CD4-positive, alpha-beta T cell treated with Interleukin-1 beta for 1 hour (primary cell): Measurements from ENCODE around the gene ZCCHC24.
"Not testable (repeated sequence)": the region's sequence is repeated elsewhere in the genome, so short reads cannot be mapped to it uniquely, and the experiment has no call there.

Experiments used
- DNase-seq, 2 donors: peaks; one replicate each; pipeline ENCODE4 v3.0.0-alpha.2; 2020 to 2022

ZCCHC24 gene

DNA sequence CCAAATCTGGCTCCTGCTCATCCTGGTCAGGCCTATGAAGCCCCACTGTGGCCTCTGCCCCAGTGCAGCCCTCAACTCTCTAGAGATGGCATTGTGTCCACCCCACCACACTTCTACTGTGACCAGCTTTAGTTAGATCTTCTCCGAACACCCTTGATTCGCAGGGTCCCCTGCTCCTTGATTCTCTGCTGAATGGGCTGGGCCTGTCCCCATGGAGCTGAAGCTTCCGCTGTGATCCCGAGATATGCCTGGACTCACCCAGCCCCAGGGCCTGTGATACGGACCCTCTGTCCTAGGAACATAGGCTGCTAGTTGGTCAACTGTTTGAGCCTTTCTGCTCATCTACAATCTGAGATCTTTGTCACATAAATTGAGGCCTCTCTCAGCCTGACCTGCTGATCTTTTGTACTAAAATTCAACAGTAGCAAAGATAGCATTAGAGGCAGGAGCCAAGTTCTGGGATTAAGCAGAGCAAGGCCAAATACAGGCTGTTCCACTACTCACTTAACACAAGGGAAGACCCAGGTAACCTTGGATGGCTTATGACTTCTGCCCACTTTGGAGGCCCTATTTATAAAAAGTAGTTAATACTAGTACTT, 104.7 kb downstream of the ZCCHC24 start:
- DNase-seq = no peak

DNA sequence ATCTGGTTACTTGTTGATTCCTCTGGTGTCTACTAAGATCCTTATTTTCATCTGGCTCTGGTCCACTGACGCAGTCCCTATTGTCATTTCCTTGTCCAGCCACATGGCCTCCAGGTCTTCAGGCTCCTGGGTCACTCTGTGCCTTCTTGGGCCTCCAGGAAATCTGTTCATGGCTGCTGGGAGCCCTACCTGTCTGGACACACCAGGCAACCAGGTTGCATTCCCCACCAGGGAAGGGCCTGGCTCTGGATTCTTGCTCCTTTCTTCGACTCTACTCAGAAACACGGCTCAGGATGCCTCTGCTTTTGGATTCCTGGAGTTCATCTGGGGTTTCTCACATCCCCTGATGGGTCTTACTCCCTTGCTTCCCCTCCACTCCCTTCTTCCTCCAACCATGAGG, 106.2 kb downstream of the ZCCHC24 start:
- DNase-seq = no peak

DNA sequence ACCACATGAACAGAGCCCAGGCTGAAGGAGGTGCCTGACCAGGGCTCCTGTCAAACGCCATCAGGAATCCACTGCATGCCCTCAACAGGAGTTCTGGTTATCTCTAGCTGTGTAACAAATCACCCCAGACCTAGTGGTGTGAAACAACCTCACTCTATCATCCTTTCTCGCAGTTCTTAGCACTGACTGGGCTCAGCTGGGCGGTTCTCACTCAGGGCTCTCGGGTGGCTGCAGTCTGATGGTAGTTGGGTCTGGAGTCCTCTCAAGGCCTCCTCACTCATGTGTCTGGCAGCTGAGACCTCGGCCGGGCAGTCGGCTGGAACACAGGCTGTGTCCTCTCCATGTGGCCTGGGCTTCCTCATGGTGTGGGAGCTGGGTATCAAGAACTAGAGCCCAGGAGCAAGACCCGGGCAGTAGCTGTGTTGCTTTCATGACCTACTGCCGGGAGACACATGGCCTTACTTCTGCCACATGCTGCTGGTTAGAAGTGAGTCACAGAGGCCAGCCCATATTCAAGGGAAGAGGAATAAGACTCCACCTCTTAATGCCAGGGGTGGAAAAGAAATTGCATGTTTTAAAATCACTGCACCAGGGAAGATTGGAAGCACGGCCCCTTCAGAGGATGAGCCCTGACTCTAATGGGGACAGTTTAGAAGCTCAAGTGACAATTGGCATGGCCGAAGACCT, 107.5 kb downstream of the ZCCHC24 start:
- not testable (repeated sequence) for DNase-seq

DNA sequence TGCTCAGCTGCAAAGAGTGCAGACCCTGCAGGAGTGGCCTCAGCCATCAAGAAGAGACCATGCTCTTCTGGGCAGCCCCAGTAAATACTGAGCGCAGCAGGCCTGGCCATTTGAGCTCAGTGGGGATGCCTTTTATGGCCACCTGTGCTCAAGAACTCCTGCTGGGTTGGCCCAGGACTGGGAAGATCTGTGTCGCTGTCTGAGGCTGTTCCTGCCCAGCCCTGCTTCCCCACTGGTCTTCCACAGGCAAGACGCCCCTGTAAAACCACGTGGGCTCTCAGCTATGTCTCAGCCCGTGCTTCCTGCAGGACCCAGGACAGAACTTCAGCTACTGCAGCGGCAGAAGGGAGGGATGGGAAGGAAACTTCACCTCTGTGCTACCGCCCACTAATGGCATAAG, 108.7 kb downstream of the ZCCHC24 start:
- no peak for DNase-seq

DNA sequence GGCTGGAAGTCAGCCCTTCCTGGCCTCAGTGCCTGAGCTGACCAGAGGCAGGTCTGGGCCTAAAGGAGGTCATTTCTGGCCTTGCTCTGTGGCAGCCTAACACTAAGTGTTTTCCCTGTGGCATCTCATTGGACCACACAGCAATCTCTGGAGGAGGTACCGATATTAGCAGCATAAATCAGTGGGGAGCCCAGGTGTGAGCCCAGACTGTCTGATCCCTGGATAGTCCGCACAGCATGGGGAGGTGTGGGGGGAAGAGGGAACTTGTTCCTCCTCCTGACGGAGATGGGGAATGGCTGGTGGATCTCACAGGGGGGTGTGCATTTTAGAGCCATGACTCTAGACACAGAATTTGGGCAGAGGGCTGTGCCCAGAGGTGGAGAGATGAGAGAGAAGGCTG, 109.1 kb downstream of the ZCCHC24 start:
- no peak for DNase-seq

DNA sequence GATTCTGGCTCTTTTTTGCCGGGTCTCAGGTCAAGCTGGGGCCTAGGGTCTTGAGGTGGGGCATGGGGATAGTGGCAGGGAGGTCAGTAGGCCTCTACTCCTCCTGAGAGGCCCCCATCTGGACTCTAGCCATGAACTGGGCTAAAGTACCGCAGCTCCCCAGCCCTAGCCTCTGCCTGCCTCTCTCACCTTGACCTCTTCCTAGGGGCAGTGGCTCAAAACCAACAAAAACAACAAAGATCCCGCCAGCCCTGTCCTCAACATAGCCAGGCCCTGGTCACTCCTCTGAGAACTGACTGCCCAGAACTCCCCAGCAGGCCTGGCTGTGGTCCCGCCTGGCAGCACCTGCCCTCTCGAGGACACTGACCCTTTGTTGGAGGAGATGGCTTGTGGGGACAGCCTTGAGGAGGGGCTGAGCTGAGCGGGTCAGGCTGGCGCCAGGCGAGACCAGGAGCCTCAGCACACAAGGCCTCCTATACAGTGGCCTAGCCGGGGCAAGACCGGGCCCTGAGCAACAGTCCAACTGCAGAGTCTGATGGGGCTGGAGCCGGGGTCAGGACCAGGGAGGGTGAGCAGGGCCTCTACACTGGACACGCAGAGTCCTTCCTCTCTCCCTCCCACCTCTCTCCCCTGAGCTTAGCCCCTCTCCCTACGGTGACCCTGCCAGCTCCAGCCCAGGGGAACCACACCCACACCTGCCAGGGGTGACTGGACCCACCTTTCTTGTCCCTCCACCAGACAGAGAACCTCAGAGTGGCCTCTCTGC, 109.8 kb downstream of the ZCCHC24 start:
- DNase-seq = no peak

DNA sequence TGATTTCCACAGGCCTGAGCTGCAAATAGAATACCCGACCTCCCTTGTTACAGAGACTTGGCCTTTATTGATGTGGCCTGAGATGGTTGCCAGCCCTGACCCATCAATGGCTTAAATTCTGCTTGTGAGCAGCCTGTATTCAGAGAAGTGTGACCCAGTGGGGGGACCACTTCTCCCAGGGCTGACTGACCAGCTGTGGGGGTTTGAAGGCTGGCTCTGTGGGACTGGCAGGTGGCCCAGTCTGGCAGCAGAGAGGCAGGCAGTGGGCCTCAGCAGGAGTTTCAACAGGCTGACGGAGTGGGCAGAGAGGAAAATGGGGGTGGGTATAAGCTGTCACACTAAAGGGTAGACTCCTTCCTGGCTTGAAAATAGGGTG, 110.3 kb downstream of the ZCCHC24 start:
- DNase-seq = no peak

DNA sequence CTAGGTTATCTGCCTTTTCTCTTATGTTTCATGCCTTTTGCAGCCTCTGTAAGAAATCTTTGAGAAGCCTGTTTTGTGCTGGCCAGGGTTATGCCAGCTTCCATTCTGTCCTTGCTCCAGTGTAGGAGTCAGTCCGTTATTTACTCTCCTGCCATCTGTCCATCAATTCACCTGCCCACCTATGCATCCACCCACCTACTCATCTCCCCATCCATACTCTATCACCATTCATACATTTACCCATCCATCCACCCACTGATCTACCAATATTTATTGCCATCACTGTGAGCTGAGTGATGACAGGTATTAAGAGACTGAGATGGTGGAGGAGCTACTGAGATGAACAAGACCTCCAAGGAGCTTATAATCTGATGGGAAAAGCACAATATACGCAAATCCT, 110.9 kb downstream of the ZCCHC24 start:
- DNase-seq = no peak

DNA sequence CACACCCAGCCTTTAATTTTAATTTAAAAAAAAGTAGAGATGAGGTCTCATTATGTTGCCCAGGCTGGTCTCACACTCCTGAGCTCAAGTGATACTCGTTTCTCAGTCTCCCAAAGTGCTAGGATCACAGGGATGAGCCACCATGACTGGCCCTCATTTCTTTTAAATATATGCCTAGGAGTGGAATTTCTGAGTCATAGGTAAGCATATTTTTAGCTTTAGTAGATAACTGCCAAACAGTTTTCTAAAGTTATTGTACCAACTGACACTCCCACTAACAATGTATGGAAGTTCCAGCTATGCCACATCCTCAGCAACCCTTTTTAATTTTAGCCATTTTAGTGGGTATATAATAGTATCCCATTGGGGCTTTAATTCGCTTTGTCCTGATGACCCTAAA, 111.9 kb downstream of the ZCCHC24 start:
- DNase-seq = no peak

DNA sequence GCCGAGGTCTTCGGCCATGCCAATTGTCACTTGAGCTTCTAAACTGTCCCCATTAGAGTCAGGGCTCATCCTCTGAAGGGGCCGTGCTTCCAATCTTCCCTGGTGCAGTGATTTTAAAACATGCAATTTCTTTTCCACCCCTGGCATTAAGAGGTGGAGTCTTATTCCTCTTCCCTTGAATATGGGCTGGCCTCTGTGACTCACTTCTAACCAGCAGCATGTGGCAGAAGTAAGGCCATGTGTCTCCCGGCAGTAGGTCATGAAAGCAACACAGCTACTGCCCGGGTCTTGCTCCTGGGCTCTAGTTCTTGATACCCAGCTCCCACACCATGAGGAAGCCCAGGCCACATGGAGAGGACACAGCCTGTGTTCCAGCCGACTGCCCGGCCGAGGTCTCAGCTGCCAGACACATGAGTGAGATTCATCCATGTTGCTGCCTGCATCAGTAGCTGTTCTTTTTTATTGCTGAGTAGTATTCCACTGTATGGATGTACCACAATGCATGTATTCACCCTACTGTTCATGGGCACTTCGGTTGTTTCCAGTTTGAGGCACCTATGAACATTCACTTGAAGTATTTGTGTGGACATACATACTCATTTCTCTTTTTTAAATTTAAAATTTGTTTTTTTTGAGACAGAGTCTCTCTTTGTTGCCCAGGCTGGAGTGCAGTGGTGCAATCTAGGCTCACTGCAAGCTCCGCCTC, 112.7 kb downstream of the ZCCHC24 start:
- DNase-seq = not testable (repeated sequence)
